H9 (cell line): ENCODE data around the gene NHLRC4. TPM values are rescaled to one million over a fixed set of nuclear protein-coding genes. Genes with fewer than 3 reads are reported as not detected.

Experiments
- DNase-seq: peaks from one replicate; pipeline ENCODE4 v3.0.0-alpha.2; 2017
- H2AFZ ChIP-seq: one replicate; pipeline ENCODE4 v1.6.1; 2013; ENCODE audit warnings: mild to moderate bottlenecking, low read length, control low read depth, moderate library complexity
- H2AK5ac ChIP-seq: 2 replicates; pipeline ENCODE4 v1.6.1; 2013; ENCODE audit warnings: low read length, control low read depth, mixed read lengths; ENCODE audit not compliant: insufficient read length
- H2BK120ac ChIP-seq: one replicate; pipeline ENCODE4 v1.6.1; 2013; ENCODE audit warnings: low read depth, mild to moderate bottlenecking, low read length, control low read depth, inconsistent platforms; ENCODE audit not compliant: poor library complexity, severe bottlenecking
- H2BK12ac ChIP-seq: 2 replicates; pipeline ENCODE4 v1.6.1; 2013; ENCODE audit warnings: low read length, control low read depth, mixed read lengths, low read depth; ENCODE audit not compliant: insufficient read length
- H2BK15ac ChIP-seq: 2 replicates; pipeline ENCODE4 v1.6.1; 2013; ENCODE audit warnings: low read depth, low read length, control low read depth
- H2BK20ac ChIP-seq: one replicate; pipeline ENCODE4 v1.6.1; 2013; ENCODE audit warnings: low read depth, mild to moderate bottlenecking, low read length, control low read depth, inconsistent platforms; ENCODE audit not compliant: poor library complexity, severe bottlenecking
- H2BK5ac ChIP-seq: 2 replicates; pipeline ENCODE4 v1.6.1; 2013; ENCODE audit warnings: low read length, control low read depth, mixed read lengths; ENCODE audit not compliant: insufficient read length
- H3K14ac ChIP-seq: 2 replicates; pipeline ENCODE4 v1.6.1; 2013; ENCODE audit warnings: low read length, control low read depth; ENCODE audit not compliant: insufficient read depth
- H3K18ac ChIP-seq: 2 replicates; pipeline ENCODE4 v1.6.1; 2013; ENCODE audit warnings: low read depth, mild to moderate bottlenecking, mixed read lengths, low read length, control low read depth; ENCODE audit not compliant: insufficient read length
- H3K23ac ChIP-seq: 2 replicates; pipeline ENCODE4 v1.6.1; 2013; ENCODE audit warnings: low read length, control low read depth, mixed read lengths, low read depth; ENCODE audit not compliant: insufficient read length
- H3K23me2 ChIP-seq: 2 replicates; pipeline ENCODE4 v1.6.1; 2013; ENCODE audit warnings: low read depth, mild to moderate bottlenecking, mixed read lengths, low read length, control low read depth; ENCODE audit not compliant: insufficient read length, poor library complexity, severe bottlenecking
- H3K27ac ChIP-seq: 2 replicates; pipeline ENCODE4 v1.5.1; 2013; ENCODE audit warnings: low read length, control low read depth, mixed read lengths, low read depth; ENCODE audit not compliant: insufficient read length
- H3K27me3 ChIP-seq: 2 replicates; pipeline ENCODE4 v1.6.1; 2013; ENCODE audit warnings: low read length, control low read depth, inconsistent platforms; ENCODE audit not compliant: insufficient read depth
- H3K4ac ChIP-seq: 2 replicates; pipeline ENCODE4 v1.6.1; 2013; ENCODE audit warnings: low read depth, mild to moderate bottlenecking, control low read depth, inconsistent platforms, low read length, moderate library complexity
- H3K4me1 ChIP-seq: 2 replicates; pipeline ENCODE4 v1.6.1; 2013; ENCODE audit warnings: low read length, control low read depth, inconsistent platforms; ENCODE audit not compliant: insufficient read depth
- H3K4me2 ChIP-seq: 2 replicates; pipeline ENCODE4 v1.6.1; 2013; ENCODE audit warnings: low read length, control low read depth, mixed read lengths; ENCODE audit not compliant: insufficient read length, insufficient read depth
- H3K56ac ChIP-seq: 2 replicates; pipeline ENCODE4 v1.6.1; 2013; ENCODE audit warnings: low read depth, mild to moderate bottlenecking, mixed read lengths, low read length, control low read depth; ENCODE audit not compliant: insufficient read length
- H3K79me1 ChIP-seq: 2 replicates; pipeline ENCODE4 v1.6.1; 2013; ENCODE audit warnings: low read depth, mild to moderate bottlenecking, moderate library complexity, low read length, control low read depth, inconsistent platforms; ENCODE audit not compliant: insufficient read depth, poor library complexity, severe bottlenecking
- H3K79me2 ChIP-seq: 2 replicates; pipeline ENCODE4 v1.6.1; 2013; ENCODE audit warnings: low read length, control low read depth, inconsistent platforms; ENCODE audit not compliant: insufficient read depth
- H3K9ac ChIP-seq: 2 replicates; pipeline ENCODE4 v1.6.1; 2013; ENCODE audit warnings: low read length, control low read depth, mixed read lengths; ENCODE audit not compliant: insufficient read length; ENCODE audit errors: extremely low read depth
- H3K9me3 ChIP-seq: one replicate; pipeline ENCODE4 v1.6.1; 2013; ENCODE audit warnings: low read depth, low read length, inconsistent platforms; ENCODE audit not compliant: control insufficient read depth
- H3T11ph ChIP-seq: one replicate; pipeline ENCODE4 v1.6.1; 2013; ENCODE audit warnings: mild to moderate bottlenecking, low read length, control low read depth, inconsistent platforms
- H4K20me1 ChIP-seq: one replicate; pipeline ENCODE4 v1.6.1; 2013; ENCODE audit not compliant: control insufficient read depth, insufficient read length, insufficient read depth
- H4K5ac ChIP-seq: 2 replicates; pipeline ENCODE4 v1.6.1; 2013; ENCODE audit warnings: low read depth, mild to moderate bottlenecking, mixed read lengths, low read length, control low read depth; ENCODE audit not compliant: insufficient read length
- H4K8ac ChIP-seq: replicated peaks from 2 replicates; pipeline ENCODE4 v1.6.1; 2013; ENCODE audit warnings: low read length, control low read depth, mixed read lengths, low read depth; ENCODE audit not compliant: insufficient read length
- H4K91ac ChIP-seq: 2 replicates; pipeline ENCODE4 v1.6.1; 2013; ENCODE audit warnings: low read depth, mild to moderate bottlenecking, moderate library complexity, mixed read lengths, low read length, control low read depth; ENCODE audit not compliant: insufficient read length
- H3K27ac Mint-ChIP-seq, 3 experiments: 2 replicates in 2 of 3; 3 replicates in 1 of 3; pipeline ENCODE4 v1.8.0; 2020 to 2021; ENCODE audit warnings: mixed read lengths in 3 of 3, mild to moderate bottlenecking in 1 of 3, moderate library complexity in 1 of 3
- H3K27me3 Mint-ChIP-seq: 2 replicates; pipeline ENCODE4 v1.8.0; 2021; ENCODE audit warnings: low read depth, mild to moderate bottlenecking, moderate library complexity, mixed read lengths
- H3K36me3 Mint-ChIP-seq, 3 experiments: 2 replicates in 2 of 3; 3 replicates in 1 of 3; pipeline ENCODE4 v1.8.0; 2020 to 2021; ENCODE audit warnings: low read depth in 3 of 3, mixed read lengths in 3 of 3; ENCODE audit not compliant: insufficient read depth in 1 of 3
- H3K4me1 Mint-ChIP-seq, 2 experiments: 2 replicates each; pipeline ENCODE4 v1.8.0; 2020; ENCODE audit warnings: mixed read lengths in 2 of 2
- H3K4me3 Mint-ChIP-seq, 2 experiments: 2 replicates in 1 of 2; 3 replicates in 1 of 2; pipeline ENCODE4 v1.8.0; 2020 to 2021; ENCODE audit warnings: mild to moderate bottlenecking in 2 of 2, mixed read lengths in 2 of 2, moderate library complexity in 1 of 2
- H3K9me3 Mint-ChIP-seq, 2 experiments: 2 replicates in 1 of 2; 3 replicates in 1 of 2; pipeline ENCODE4 v1.8.0; 2020; ENCODE audit warnings: mild to moderate bottlenecking in 2 of 2, mixed read lengths in 2 of 2, moderate library complexity in 1 of 2
- WGBS: extraction: QIAGEN DNeasy Blood & Tissue Kit; methylation state at CpG from one replicate; pipeline ENCODE4 v1.1.7; 2013; ENCODE audit warnings: missing lambda C conversion rate, low lambda C conversion rate, mixed read lengths; ENCODE audit not compliant: insufficient read length; ENCODE audit errors: extremely low coverage; 5-methylcytosine and 5-hydroxymethylcytosine counted together
- total RNA-seq: library from RNA; stranded (reverse); gene quantifications from 2 replicates; pipeline ENCODE4 v1.2.1, GENCODE V29; 2021
- TF ChIP-seq, protein P1 (sequence below): fragments of 200-600 bp; sonication (generic); conservative IDR thresholded peaks from 3 replicates; pipeline ENCODE4 v1.8.0; 2021; ENCODE audit warnings: antibody characterized with exemption, mild to moderate bottlenecking

NHLRC4 gene
- total RNA-seq, 1 experiment from 2014 or later: 0.42 TPM

DNA sequence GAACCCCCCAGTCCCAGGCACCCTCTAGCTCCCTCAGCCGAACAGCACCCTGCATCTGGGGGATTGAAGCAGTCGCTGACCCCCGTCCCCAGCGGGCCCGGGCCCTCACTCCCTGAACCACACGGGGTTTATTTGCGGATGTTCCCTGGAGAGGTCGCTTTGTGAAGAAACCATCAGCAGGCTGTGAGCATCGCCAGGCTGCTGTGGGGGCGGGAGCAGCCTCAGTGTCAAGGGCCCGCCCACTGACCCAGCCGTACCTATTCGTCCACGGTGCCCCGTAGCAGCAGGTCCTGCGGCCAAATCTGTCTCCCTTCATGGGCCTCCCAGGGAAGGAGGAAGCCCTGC, 16.6 kb downstream of the NHLRC4 start:
- no peak overlapping the region for H2BK12ac ChIP-seq
- peaks cover 6 to 23% of the 10 kb centered on the region in 2 experiments for H3K4me1 Mint-ChIP-seq
- H3K27ac ChIP-seq: no peak overlapping the region

More for the DNA sequence above, 16.6 kb downstream of the NHLRC4 start:
- no peaks in the 10 kb centered on the region; the same call in 1 of the 2 replicates for H3K4me1 ChIP-seq
- no peak overlapping the region for H3K23ac ChIP-seq
- peaks cover 3% of the 10 kb centered on the region for H3K23me2 ChIP-seq
- H4K91ac ChIP-seq: no peak overlapping the region
- H3K4me3 Mint-ChIP-seq: no peak overlapping the region
- H3T11ph ChIP-seq: no peak overlapping the region
- no peak overlapping the region for H3K18ac ChIP-seq
- H2BK15ac ChIP-seq: no peak overlapping the region
- H4K20me1 ChIP-seq: no peaks in the 10 kb centered on the region
- H4K5ac ChIP-seq: no peak overlapping the region
- peaks cover 7% of the 10 kb centered on the region; the same call in 1 of the 2 replicates for H3K27me3 ChIP-seq
- peak overlapping the region; percentile 16 for H3K4me2 ChIP-seq
- H2BK120ac ChIP-seq: no peak overlapping the region
- H3K27ac Mint-ChIP-seq: no peak overlapping the region
- H2BK20ac ChIP-seq: no peak overlapping the region
- H3K14ac ChIP-seq: no peak overlapping the region
- no peak overlapping the region for H4K8ac ChIP-seq
- no peaks in the 10 kb centered on the region for H3K9me3 Mint-ChIP-seq
- WGBS: no CpG with 5 or more reads among the region's 16 CpGs
- H3K9me3 ChIP-seq: no peaks in the 10 kb centered on the region
- no peak overlapping the region for H3K9ac ChIP-seq
- peak; percentile 71 for DNase-seq
- H2AFZ ChIP-seq: no peak overlapping the region
- no peak overlapping the region for H3K56ac ChIP-seq
- no peaks in the 10 kb centered on the region for H3K79me2 ChIP-seq
- H3K4ac ChIP-seq: no peak overlapping the region
- H2AK5ac ChIP-seq: no peak overlapping the region
- TF ChIP-seq, protein P1, sequence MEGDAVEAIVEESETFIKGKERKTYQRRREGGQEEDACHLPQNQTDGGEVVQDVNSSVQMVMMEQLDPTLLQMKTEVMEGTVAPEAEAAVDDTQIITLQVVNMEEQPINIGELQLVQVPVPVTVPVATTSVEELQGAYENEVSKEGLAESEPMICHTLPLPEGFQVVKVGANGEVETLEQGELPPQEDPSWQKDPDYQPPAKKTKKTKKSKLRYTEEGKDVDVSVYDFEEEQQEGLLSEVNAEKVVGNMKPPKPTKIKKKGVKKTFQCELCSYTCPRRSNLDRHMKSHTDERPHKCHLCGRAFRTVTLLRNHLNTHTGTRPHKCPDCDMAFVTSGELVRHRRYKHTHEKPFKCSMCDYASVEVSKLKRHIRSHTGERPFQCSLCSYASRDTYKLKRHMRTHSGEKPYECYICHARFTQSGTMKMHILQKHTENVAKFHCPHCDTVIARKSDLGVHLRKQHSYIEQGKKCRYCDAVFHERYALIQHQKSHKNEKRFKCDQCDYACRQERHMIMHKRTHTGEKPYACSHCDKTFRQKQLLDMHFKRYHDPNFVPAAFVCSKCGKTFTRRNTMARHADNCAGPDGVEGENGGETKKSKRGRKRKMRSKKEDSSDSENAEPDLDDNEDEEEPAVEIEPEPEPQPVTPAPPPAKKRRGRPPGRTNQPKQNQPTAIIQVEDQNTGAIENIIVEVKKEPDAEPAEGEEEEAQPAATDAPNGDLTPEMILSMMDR: no peak
- H3K27me3 Mint-ChIP-seq: peaks cover 30% of the 10 kb centered on the region
- H2BK5ac ChIP-seq: no peak overlapping the region
- H3K79me1 ChIP-seq: no peaks in the 10 kb centered on the region
- peaks cover 0 to 4% (median 4%) of the 10 kb centered on the region in 3 experiments; a peak in 3 of 7 replicates for H3K36me3 Mint-ChIP-seq
